Adrenal gland (tissue), 12 donors: ENCODE results near the gene MEGF11. TPM values are rescaled to one million over a fixed set of nuclear protein-coding genes. Genes with fewer than 3 reads are reported as not detected.

Experiments
- DNase-seq, 7 donors: peaks; one replicate each; pipeline ENCODE4 v3.0.0-alpha.2; 2019 to 2020
- H3K27ac ChIP-seq, 5 donors: fragments of 200-600 bp; sonication (generic) in 4 of 5; 1 replicate in 3 of 5; 2 replicates in 2 of 5; pipeline versions ENCODE4 v1.5.1 to v1.8.0; 2016 to 2020; ENCODE audit warnings: mild to moderate bottlenecking in 1 of 5
- H3K27me3 ChIP-seq: fragments of 200-600 bp; 2 replicates; pipeline ENCODE4 v1.8.0; 2021
- H3K36me3 ChIP-seq, 2 donors: fragments of 200-600 bp; replicated peaks in 1 of 2; 1 replicate in 1 of 2; 2 replicates in 1 of 2; pipeline versions ENCODE4 v1.5.1 to v1.8.0; 2018 to 2022
- H3K4me1 ChIP-seq, 2 donors: fragments of 200-600 bp; replicated peaks in 1 of 2; 1 replicate in 1 of 2; 2 replicates in 1 of 2; pipeline versions ENCODE4 v1.5.1 to v1.8.0; 2018 to 2021
- H3K4me3 ChIP-seq, 4 donors: fragments of 200-600 bp; sonication (generic) in 3 of 4; one replicate each; pipeline ENCODE4 v1.5.1; 2016 to 2018
- H3K9me3 ChIP-seq, 3 donors: fragments of 200-600 bp; sonication (generic) in 1 of 3; replicated peaks in 1 of 3; 1 replicate in 2 of 3; 2 replicates in 1 of 3; pipeline versions ENCODE4 v1.5.1 to v1.8.0; 2016 to 2021
- POLR2A ChIP-seq, 2 donors: fragments of 450-650 bp; IDR thresholded peaks; one replicate each; pipeline ENCODE4 v1.6.1; 2017; ENCODE audit warnings: antibody characterized with exemption in 2 of 2, mild to moderate bottlenecking in 2 of 2, moderate library complexity in 1 of 2
- WGBS, 4 donors: extraction: QIAGEN DNeasy Blood & Tissue Kit in 2 of 4; methylation state at CpG; one replicate each; pipeline versions ENCODE4 v1.1.5 to v1.1.7; 2013 to 2017; 5-methylcytosine and 5-hydroxymethylcytosine counted together
- intact Hi-C, 2 donors: fragments of 100-400 bp; cut with DNase I; formaldehyde crosslinking; loops; one replicate each; pipeline versions ENCODE4 v1.14.1 to v1.15.0; 2022 to 2023
- polyA plus RNA-seq, 3 donors: library from polyadenylated mRNA; stranded (reverse); fragments of 200-250 nt in 2 of 3; fragments of 350-450 nt in 1 of 3; fragmentation: Illumina TruSeq in 1 of 3; extraction: RNeasy Lipid Tissue Mini Kit (QIAGEN cat#74804) in 1 of 3; gene quantifications; one replicate each; pipeline ENCODE4 v1.2.3, GENCODE V29; 2013 to 2014
- total RNA-seq, 9 donors: library from RNA; depleted of rRNA in 4 of 9; stranded (reverse); fragments of >200 nt in 4 of 9; fragments of 120-200 nt in 1 of 9; fragmentation: NEBNext Ultra II Directional in 1 of 9; extraction: Animal tissue kit (Norgen Biotek cat#: 25700) in 1 of 9; gene quantifications; one replicate each; pipeline versions ENCODE4 v1.1.0 to v1.2.4, GENCODE V29; 2013 to 2023
- TF ChIP-seq, protein P1 (sequence below), 6 experiments: fragments of 450-650 bp in 4 of 6; fragments of 200-600 bp in 2 of 6; sonication (generic) in 1 of 6; IDR thresholded peaks; 1 replicate in 5 of 6; 2 replicates in 1 of 6; pipeline versions ENCODE4 v1.5.1 to v1.8.0; 2016 to 2021; ENCODE audit warnings: antibody characterized with exemption in 6 of 6, mild to moderate bottlenecking in 2 of 6, moderate library complexity in 1 of 6
- donor health status: healthy with polysubstance abuse.
- donor health status: Bipolar disorder and iron deficiency.
- donor health status: DM: yes; HTN: yes; CAD: no.
- donor health status: DM: no; HTN: no; CAD: no.
- donor health status: DM: no; HTN: no; CAD: no.
- donor health status: DM: yes; HTN: yes; CAD: no.

Gene MEGF11
- total and polyA plus RNA-seq, 12 donors, result 0.04 to 0.98 (median 0.14) TPM; not detected in 5

GRCh38 chr15:66288551-66289185, 35.1 kb upstream of the MEGF11 start:
- Histone ChIP-seq H3K27me3 (no peaks in the 10 kb centered on the region), H3K27ac (no peak overlapping the region), H3K4me3 (no peak overlapping the region), H3K36me3 (no peaks in the 10 kb centered on the region), H3K9me3 (no peaks in the 10 kb centered on the region), H3K4me1 (peaks cover 6 to 9% of the 10 kb centered on the region in 2 donors)
- intact Hi-C loops, result loop anchor here in 1 of 2 donors (2.0 to 10.0 kb wide), 2 partner anchors 36 to 304 kb away; partner anchors contain the start of gene MEGF11
- TF ChIP-seq, protein P1, sequence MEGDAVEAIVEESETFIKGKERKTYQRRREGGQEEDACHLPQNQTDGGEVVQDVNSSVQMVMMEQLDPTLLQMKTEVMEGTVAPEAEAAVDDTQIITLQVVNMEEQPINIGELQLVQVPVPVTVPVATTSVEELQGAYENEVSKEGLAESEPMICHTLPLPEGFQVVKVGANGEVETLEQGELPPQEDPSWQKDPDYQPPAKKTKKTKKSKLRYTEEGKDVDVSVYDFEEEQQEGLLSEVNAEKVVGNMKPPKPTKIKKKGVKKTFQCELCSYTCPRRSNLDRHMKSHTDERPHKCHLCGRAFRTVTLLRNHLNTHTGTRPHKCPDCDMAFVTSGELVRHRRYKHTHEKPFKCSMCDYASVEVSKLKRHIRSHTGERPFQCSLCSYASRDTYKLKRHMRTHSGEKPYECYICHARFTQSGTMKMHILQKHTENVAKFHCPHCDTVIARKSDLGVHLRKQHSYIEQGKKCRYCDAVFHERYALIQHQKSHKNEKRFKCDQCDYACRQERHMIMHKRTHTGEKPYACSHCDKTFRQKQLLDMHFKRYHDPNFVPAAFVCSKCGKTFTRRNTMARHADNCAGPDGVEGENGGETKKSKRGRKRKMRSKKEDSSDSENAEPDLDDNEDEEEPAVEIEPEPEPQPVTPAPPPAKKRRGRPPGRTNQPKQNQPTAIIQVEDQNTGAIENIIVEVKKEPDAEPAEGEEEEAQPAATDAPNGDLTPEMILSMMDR (IDR thresholded peaks at IDR 0.05), result no peak
- TF ChIP-seq POLR2A (IDR thresholded peaks at IDR 0.05), result no peak
- DNase-seq, result no peak
- WGBS, 4 donors, result 70 to 74% (median 72%) methylated on average over 6 of the region's 6 CpGs

GRCh38 chr15:66288093-66288492, 34.5 kb upstream of the MEGF11 start:
- intact Hi-C loops, result loop anchor here in 1 of 2 donors (2.0 to 10.0 kb wide), 2 partner anchors 35 to 303 kb away; partner anchors contain the start of gene MEGF11
- no peak for TF ChIP-seq POLR2A (IDR thresholded peaks at IDR 0.05)
- TF ChIP-seq, protein P1 (IDR thresholded peaks at IDR 0.05), result no peak
- Histone ChIP-seq H3K4me3 (no peak overlapping the region), H3K4me1 (peaks cover 6 to 9% of the 10 kb centered on the region in 2 donors), H3K9me3 (no peaks in the 10 kb centered on the region), H3K36me3 (no peaks in the 10 kb centered on the region), H3K27ac (no peak overlapping the region), H3K27me3 (no peaks in the 10 kb centered on the region)
- DNase-seq, result no peak

DNA sequence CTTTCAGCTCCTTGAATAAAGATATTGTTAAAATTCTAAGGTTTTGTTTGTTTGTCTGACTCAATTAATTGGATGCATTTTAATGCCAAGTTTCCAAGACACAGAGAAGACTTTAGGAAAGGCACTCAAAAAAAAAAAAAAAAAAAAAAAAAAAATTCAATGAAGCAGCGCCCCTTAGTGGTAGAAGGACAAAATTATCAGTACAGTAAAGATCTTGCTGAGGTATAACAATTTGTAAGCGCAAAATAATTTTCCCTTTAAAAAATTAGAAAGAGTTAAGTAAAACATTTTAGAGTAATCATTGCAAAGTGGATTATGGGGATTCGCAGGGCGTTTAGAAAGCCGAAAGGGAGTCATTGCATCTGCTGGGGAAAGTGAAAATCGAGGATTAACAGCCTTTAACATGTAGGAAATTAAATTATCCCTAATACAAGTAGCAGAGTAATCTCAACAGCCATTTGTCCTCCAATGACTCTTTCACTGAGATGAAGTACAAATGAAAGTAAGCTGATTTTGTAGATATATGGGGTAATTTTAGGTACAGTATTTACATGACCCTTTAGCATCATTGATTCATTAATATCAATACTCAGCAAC, 34.0 kb upstream of the MEGF11 start:
- no peak overlapping the region for H3K27ac ChIP-seq
- intact Hi-C loops, result loop anchor here in 1 of 2 donors (2.0 to 10.0 kb wide), 2 partner anchors 35 to 303 kb away; partner anchors contain the start of gene MEGF11
- no peak overlapping the region for H3K4me3 ChIP-seq
- TF ChIP-seq POLR2A (IDR thresholded peaks at IDR 0.05), result no peak
- TF ChIP-seq, protein P1 (IDR thresholded peaks at IDR 0.05), result peak; percentile 23 to 72 (median 58)
- peaks cover 3 to 5% of the 10 kb centered on the region in 2 donors for H3K4me1 ChIP-seq
- WGBS, 4 donors, result 9 to 13% (median 10%) methylated on average over 6 of the region's 6 CpGs
- DNase-seq, result no peak
- no peaks in the 10 kb centered on the region for H3K36me3 ChIP-seq
- H3K9me3 ChIP-seq, result no peaks in the 10 kb centered on the region
- H3K27me3 ChIP-seq, result no peaks in the 10 kb centered on the region

DNA sequence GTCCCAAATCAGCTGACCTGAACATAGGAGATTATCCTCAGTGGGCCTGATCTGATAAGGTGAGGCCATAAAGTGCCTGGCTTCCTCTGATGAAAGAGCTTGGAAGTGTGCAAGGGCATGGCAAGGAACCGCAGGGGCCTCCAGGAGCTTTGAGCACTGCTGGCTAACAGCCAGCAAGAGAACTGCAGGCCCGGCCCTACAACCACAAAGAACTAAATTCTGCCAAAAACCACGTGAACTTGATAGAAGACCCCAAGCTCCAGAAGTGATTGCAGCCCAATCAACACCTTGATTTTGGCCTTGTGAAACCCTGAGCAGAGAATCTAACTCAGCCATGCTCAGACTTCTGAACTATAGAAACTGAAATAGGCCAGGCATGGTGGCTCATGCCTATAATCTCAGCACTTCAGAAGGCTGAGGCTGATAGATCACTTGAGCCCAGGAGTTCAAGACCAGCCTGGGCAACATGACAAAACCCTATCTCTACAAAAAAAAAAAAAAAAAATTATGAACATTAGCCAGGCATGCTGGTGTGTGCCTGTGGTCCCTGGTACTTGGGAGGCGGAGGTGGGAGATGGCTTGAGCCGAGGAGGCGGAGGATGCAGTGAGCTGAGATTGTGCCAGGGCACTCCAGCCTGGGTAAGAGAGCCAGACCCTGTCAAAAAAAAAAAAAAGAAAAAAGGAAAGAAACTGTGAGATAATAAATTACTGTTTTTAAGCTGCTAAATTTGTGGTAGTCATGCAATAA, 32.2 kb upstream of the MEGF11 start:
- Histone ChIP-seq H3K4me3 (no peak overlapping the region), H3K36me3 (no peaks in the 10 kb centered on the region), H3K27me3 (no peaks in the 10 kb centered on the region), H3K27ac (no peak overlapping the region), H3K4me1 (peaks cover 0 to 3% of the 10 kb centered on the region in 2 donors), H3K9me3 (no peaks in the 10 kb centered on the region)
- TF ChIP-seq, protein P1 (IDR thresholded peaks at IDR 0.05), result no peak
- no peak for TF ChIP-seq POLR2A (IDR thresholded peaks at IDR 0.05)
- no peak for DNase-seq
- 77 to 90% (median 85%) methylated on average over 5 to 6 of the region's 6 CpGs for WGBS, 4 donors
- intact Hi-C loops, result loop anchor here in 1 of 2 donors (10.0 kb wide), 1 partner anchor 301 kb away; no protein-coding TSS in a partner anchor
